IMR-90 (cell line): ENCODE data around the gene ZFYVE28.

Experiments used
- POLR2A ChIP-seq: IDR thresholded peaks from 2 replicates; pipeline ENCODE4 v1.6.1; 2012; ENCODE audit warnings: mild to moderate bottlenecking, low read depth, low read length
- RFX5 ChIP-seq: IDR thresholded peaks from 2 replicates; pipeline ENCODE4 v1.8.0; 2012; ENCODE audit warnings: low read depth, mild to moderate bottlenecking, low read length, moderate library complexity
- SMC3 ChIP-seq: fragments of 150-350 bp; IDR thresholded peaks from 2 replicates; pipeline ENCODE4 v1.6.1; 2016; ENCODE audit warnings: low read depth, mild to moderate bottlenecking, antibody characterized with exemption, low read length, moderate library complexity
- TF ChIP-seq, protein P1 (sequence below): conservative IDR thresholded peaks from 2 replicates; pipeline ENCODE4 v1.5.1; 2012; ENCODE audit warnings: mild to moderate bottlenecking, low read depth, low read length, improper control_type of control experiment

- no peak for TF ChIP-seq RFX5
- TF ChIP-seq POLR2A = no peak
- TF ChIP-seq, protein P1, sequence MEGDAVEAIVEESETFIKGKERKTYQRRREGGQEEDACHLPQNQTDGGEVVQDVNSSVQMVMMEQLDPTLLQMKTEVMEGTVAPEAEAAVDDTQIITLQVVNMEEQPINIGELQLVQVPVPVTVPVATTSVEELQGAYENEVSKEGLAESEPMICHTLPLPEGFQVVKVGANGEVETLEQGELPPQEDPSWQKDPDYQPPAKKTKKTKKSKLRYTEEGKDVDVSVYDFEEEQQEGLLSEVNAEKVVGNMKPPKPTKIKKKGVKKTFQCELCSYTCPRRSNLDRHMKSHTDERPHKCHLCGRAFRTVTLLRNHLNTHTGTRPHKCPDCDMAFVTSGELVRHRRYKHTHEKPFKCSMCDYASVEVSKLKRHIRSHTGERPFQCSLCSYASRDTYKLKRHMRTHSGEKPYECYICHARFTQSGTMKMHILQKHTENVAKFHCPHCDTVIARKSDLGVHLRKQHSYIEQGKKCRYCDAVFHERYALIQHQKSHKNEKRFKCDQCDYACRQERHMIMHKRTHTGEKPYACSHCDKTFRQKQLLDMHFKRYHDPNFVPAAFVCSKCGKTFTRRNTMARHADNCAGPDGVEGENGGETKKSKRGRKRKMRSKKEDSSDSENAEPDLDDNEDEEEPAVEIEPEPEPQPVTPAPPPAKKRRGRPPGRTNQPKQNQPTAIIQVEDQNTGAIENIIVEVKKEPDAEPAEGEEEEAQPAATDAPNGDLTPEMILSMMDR = no peak
- no peak for TF ChIP-seq SMC3
These were observed 97.7 kb downstream of the ZFYVE28 start for GRCh38 chr4:2320746-2321145.
